Anterior cingulate cortex (tissue), 58 donors: ENCODE measurements around the gene GPR183.

Experiments
- DNase-seq, 58 donors: peaks; one replicate each; lab custom pipeline; 2025; lab: John Stamatoyannopoulos, UW

Gene GPR183

GRCh38 chr13:99313941-99314340 is 6.7 kb upstream of the GPR183 start:
- DNase-seq: no peak

DNA sequence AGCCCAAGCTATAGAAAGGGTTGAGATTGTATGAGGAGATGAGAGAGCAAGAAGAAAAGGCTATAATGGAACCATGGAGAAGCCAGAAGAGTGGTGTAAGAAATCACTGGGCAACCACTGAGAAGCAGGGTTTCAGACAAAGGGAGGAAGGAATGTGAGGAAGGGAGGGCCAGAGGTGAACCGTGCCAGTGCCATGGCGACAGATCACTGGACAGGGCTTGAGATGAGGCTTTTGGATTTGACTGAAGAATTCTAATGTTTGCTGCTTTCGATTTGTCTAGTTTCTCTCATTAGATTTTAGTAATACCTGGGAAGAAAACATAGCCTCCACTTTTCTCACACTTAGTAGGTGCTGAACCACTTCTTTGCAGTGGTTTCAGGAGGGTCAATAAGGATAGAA is 6.3 kb upstream of the GPR183 start:
- peak in 2 of 58 donors; percentile 9 to 39 for DNase-seq

DNA sequence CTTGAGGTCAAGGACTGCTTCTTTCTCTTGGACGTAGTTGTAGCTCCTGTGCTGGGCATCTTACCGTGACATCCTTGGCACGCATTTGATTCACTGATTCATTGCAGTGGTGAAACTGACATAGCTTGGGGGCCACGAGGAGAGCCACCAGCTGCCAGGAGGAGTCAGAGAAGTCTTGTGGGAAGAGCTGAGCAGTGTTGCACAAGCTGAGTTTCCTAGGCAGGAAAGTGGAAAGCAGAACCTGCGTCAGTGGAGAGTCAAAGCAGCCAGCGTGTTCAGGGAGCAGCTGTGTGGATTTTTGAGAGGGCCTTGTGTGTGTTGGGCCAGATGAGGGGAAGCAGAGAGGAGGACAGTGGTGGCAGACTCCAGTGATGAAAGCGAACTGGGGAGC is 5.3 kb upstream of the GPR183 start:
- DNase-seq: peak in 40 of 58 donors; percentile 13 to 74 (median 37)

DNA sequence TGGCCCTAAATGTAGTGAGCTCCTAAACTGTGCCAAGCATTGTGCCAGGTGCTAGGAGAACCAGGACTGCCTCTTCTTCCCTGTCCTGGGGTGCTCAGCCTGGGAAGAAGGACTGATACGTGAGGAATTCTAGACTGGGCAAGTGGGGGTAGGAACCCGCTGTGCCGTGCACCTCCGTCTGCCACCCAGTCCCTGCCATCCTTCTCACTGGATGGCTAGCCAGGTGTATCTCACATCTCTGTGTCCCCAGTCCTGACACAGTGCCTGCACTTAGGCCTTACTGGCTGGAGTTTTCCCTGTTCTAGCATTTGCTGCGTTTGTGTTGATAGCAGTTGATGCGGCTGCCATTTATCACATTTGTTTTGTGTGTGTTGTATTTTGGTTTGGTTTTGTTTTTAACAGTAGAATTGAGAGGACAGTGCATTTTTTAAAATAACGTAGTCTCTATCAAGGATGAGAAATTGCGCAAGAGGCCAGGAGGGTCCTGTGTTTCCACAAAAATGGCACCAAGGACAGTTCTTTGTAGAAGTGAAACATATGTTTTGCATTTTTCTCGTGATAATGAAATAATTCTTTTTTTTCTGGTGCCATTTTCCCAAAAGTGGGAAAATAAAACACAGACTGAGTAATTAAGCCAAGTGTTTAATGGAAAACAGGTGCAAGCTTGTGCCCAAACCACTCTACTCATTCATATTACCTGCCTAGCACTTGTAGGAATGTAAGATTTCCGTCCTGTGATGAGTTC is 4.7 kb upstream of the GPR183 start:
- DNase-seq: no peak

- peak in 1 of 58 donors; percentile 11 for DNase-seq
These were observed 3.9 kb upstream of the GPR183 start for GRCh38 chr13:99311137-99311536.

DNA sequence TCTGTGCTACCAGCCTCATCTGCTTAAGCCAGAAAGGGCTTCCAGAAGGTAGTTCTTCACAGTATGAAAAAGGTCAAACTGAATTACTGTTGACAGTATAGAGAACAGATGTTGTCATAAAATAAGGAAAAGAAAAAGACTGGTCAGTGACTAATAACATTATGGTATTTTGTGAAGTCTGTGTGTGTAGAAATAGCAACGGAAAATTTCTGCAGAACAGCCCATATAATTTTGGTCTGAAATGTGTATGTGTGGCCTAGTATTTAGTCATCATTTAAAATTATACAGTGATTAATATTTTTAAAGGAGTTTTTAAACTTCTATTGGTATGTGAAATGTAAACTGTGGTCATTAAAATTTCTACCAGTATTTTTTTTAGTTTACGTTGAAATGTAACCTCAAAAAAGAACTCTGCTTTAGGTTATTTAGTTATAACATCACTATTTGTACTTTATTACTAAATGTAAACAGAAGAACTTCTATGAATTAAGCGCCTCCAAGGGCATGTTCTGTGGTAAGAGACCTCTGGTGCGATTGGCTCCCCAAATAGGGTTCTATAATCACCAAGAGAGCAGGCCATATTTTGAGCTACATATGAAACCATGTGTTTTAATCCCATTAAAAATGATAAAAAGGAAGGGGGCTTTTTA is 3.3 kb upstream of the GPR183 start:
- DNase-seq: no peak

GRCh38 chr13:99308471-99309087 is 1.4 kb upstream of the GPR183 start:
- DNase-seq: no peak

GRCh38 chr13:99307648-99308339 is 595 bp upstream of the GPR183 start:
- no peak for DNase-seq

- DNase-seq: no peak
These were observed 1.6 kb downstream of the GPR183 start for GRCh38 chr13:99305566-99305965.

DNA sequence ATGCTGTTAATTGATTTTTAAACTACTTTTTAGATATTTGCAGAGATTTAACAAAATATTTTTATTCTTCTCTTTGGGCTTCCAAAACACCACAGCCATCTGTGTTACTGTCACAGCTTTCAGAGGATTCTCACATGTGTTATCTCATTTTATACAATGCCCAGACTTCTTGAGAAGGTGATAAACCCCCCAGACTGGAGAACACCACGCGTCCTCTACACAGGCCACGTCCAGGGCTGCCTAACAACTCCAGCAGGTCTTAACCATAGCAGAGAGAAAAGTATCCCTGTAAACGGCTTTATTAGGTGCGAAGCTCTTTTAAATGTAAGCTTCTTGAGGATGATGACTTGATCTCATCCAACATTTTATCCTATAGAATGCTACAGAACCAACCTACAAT is 2.0 kb downstream of the GPR183 start:
- no peak for DNase-seq

DNA sequence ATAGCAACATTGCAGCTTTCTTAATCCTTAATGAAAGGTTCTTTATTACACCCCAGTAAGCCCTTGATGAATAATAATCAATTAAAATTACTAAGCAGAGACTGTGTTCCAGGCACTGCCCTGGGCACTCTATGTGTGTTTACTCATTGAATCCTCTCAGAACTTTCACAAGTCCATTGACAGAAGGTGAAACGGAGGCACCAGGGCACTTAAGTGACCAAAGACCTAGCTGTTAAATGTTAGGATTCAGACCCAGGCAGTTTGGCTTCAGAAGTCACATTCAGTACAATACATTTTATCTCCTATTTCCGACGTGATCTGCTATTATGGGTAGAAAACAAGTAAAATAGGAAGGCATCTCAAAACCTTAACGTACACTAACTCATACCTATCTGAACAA is 2.7 kb downstream of the GPR183 start:
- DNase-seq: no peak

DNA sequence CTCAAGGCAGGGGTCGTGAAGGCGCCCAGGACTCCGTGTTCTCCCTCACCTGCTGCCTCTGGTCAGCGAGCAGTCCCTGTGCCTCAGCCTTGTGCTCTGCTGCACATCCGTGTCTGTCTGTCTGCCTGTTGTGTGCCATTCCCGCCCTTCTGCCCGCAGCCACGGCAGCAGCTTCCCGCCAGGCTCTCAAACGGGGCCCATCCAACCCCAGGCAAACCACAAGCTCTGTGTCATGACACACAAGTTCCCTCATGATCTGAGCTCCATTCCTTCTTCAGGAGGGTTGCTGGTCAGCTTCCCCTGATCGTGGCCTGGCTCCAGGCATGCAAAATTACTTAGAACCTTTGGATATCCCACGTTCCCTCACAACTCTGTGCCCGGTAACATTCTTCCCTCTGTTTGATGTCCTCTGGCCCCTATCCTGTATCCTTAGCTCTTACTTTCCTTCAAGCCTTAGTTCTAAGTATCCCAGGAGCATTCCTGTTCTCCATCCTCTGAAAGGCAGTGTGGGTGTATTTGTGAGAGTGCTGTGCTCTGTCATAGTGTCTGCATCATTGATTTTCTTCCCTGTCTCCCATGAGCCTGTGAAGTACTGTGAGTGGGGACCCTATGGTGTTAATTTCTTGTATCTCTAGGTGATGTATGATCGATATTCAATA is 3.2 kb downstream of the GPR183 start:
- DNase-seq: peak in 12 of 58 donors; percentile 5 to 39 (median 16)

DNA sequence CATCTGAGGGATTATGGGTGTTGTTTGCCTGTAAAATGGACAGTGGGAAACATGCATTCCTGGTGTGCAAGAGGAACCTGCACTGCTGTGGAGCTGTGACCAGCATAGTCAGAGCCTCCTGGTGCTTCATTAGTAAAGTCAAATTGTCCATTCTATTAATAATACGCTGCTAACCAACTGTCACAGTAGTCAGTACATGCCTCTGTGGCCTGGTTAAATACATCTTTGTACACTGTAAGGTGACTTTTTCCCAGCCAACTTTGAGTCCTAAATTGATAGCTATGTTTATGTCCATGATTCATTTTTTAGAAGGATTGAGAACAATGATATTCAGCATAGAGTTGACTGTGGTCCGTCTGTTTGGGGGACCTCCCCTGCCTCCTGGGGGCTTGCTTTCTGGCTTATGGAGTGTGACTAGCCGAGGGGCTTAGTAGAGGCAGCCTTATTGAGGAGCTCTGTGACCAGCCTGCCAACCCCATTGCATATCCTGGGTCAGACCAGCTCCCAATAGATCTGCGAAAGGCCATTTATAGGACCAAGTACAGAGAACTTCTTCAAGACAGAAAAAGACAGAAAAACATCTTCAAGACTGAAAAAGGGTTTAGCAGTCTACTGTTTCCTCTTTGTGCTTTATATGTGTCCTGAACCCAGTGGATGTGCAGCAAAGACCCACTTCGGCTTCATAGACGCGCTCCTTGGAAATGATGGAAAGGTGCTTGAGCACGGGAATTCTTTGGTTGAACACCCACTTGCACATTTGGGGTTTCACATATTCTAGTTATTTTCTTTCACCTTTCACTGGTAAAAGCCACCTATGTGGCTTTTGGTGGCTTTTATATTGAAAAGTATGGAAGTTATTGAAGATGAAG is 4.3 kb downstream of the GPR183 start:
- no peak for DNase-seq

DNA sequence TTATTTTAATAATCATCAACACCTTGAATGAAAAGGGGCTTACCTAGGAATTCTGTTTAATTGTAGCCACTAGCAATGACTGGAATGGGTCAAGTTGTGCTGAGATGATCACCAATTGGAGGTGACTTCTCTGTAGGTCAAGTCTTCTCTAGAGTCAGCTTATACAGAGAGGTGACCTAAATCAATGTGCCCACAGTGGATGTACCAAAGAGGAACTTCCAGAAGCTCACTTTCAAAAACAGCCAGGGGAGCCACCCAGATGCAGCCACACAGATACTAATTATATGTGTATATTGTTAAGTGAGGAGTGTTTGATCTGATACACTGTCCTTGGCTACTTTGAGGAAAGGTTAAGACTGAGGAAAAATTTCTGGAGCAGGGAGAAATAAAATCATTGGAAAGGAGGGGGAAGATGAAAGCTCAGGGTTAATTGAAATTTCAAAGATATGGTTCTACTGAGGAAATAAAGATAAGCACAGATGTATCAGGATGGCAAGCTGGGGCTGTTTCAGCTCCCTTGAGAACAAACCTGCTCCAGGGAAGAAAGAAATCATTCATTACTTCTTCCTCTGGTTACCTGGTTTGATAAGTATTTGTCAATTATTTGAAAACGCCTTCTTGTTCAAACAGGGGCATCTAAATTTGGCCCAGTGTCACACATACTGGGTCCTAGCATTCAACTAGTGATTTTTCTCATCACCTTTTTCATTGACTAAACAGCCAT is 5.1 kb downstream of the GPR183 start:
- no peak for DNase-seq

DNA sequence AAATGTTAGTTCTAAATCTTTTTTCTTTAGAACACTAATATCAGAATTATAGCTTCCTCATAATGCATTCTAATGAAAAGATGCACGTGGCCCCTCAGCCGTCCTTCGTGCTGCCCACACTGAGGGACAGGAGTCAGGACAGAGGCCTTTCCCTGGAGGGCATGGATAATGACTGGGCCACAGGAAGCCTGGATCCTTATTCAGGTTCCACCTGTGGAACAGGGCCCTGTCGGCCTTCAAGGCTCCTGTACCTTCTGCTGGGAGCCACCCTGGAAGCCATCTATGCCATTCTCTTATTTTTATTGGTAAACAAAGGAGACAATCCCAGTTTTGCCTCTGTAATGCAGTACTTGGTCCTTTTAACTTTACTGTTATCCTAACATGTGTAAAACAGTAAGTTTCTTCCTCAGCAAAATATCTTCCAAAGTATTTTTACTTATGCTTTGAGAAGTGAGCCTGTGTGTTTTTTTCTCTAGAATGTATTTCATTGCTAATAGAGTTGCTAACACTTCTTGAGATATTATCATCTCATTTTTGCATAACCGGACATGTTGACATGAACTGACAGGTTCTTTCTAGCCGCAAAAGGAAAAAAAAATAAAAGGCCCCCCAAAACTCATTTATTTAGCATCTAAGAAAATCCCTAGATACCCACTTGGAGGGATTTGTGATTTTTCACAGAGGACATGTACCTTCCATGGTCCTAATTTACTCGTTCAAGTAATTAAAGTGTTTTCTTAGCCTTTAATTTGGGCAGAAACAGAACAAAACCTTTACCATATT is 6.0 kb downstream of the GPR183 start:
- DNase-seq: no peak

DNA sequence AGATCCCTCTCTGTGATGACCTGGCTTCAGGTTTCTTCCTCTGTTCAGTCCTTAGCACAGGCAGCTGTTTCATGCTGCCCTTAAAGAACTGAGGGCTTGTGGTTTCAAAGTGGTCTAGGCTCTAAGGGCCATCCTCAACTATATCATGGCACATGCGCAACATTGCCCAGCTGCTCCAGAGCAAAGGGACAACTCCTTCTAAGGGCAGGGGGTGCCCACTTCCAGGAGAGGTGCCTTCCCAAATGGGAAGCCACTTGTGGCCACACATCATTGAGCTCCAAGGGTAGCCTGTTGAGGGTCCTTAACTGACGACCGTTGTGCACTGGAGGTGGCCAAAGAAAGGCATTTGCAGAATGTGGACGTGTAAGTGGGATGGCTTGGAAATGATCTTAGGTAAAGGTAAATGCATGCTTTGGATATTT is 7.3 kb downstream of the GPR183 start:
- no peak for DNase-seq

- DNase-seq: no peak
These were observed 7.8 kb downstream of the GPR183 start for GRCh38 chr13:99299256-99299919.

DNA sequence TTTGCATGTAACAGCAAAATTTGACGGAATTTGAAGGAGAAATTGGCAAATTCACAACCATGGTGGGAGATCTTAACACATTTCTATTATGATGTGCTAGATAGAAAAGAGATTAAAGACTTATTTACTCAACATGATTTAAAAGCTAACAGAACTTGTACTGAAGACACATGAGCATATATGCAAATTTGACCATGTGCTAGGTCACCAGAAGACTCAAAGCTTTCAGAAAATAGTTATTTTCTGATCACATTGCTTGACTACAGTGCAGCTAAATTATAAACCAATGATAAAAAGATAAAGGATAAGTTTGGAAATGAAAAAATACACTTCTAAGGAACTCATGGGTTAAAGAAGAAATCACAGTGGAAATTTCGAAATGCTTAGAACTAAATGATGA is 9.1 kb downstream of the GPR183 start:
- DNase-seq: no peak
